GM23338 (cell line): ENCODE results near the gene CRISPLD2. TPM values are rescaled to one million over a fixed set of nuclear protein-coding genes. Genes with fewer than 3 reads are reported as not detected.
A peak's percentile ranks its signal among the peaks of the same experiment; 100 is the strongest.

Experiments
- ATAC-seq: fragments of 200-7000 bp; cut with Tn5 transposase; 3 replicates; pipeline ENCODE4 v1.9.1; 2020
- DNase-seq: peaks from one replicate; pipeline ENCODE4 v3.0.0-alpha.2; 2015; ENCODE audit warnings: low spot score
- H2AFZ ChIP-seq: fragments of 200-600 bp; sonication (generic); 2 replicates; pipeline ENCODE4 v1.8.0; 2016; ENCODE audit warnings: antibody characterized with exemption, mild to moderate bottlenecking, moderate library complexity
- H3F3A ChIP-seq: fragments of 200-600 bp; sonication (generic); replicated peaks from 2 replicates; pipeline ENCODE4 v1.8.0; 2017; ENCODE audit warnings: antibody characterized with exemption, mixed run types, low read depth
- H3K27ac ChIP-seq: fragments of 200-600 bp; sonication (generic); 2 replicates; pipeline ENCODE4 v1.6.1; 2016; ENCODE audit warnings: low read depth
- H3K27me3 ChIP-seq: fragments of 200-600 bp; sonication (generic); 2 replicates; pipeline ENCODE4 v1.8.0; 2016; ENCODE audit warnings: mild to moderate bottlenecking, mixed run types, moderate library complexity; ENCODE audit not compliant: insufficient read depth
- H3K36me3 ChIP-seq: fragments of 200-600 bp; sonication (generic); 2 replicates; pipeline ENCODE4 v1.8.0; 2016; ENCODE audit warnings: mild to moderate bottlenecking; ENCODE audit not compliant: insufficient read depth
- H3K4me1 ChIP-seq: fragments of 200-600 bp; sonication (generic); 2 replicates; pipeline ENCODE4 v1.8.0; 2016; ENCODE audit warnings: mild to moderate bottlenecking, moderate library complexity; ENCODE audit not compliant: insufficient read depth
- H3K4me2 ChIP-seq: fragments of 200-600 bp; sonication (generic); 2 replicates; pipeline ENCODE4 v1.7.1; 2017; ENCODE audit warnings: mixed run types
- H3K4me3 ChIP-seq: fragments of 200-600 bp; sonication (generic); 2 replicates; pipeline ENCODE4 v1.6.1; 2016; ENCODE audit warnings: mixed run types
- H3K79me2 ChIP-seq: fragments of 200-600 bp; sonication (generic); replicated peaks from 2 replicates; pipeline ENCODE4 v1.8.0; 2017; ENCODE audit warnings: mild to moderate bottlenecking; ENCODE audit not compliant: insufficient read depth
- H3K9me2 ChIP-seq: fragments of 200-600 bp; sonication (generic); 2 replicates; pipeline ENCODE4 v1.8.0; 2017; ENCODE audit not compliant: insufficient read depth
- H4K20me1 ChIP-seq: fragments of 200-600 bp; sonication (generic); replicated peaks from 2 replicates; pipeline ENCODE4 v1.8.0; 2017; ENCODE audit warnings: mild to moderate bottlenecking; ENCODE audit not compliant: insufficient read depth
- H3K27ac Mint-ChIP-seq: 2 replicates; pipeline ENCODE4 v1.8.0; 2020; ENCODE audit warnings: inconsistent platforms, mild to moderate bottlenecking, moderate library complexity, mixed read lengths
- H3K27me3 Mint-ChIP-seq: 3 replicates; pipeline ENCODE4 v1.8.0; 2022; ENCODE audit warnings: low read depth, mild to moderate bottlenecking, moderate library complexity, mixed read lengths, inconsistent platforms; ENCODE audit not compliant: insufficient read depth, poor library complexity
- H3K36me3 Mint-ChIP-seq: 3 replicates; pipeline ENCODE4 v1.8.0; 2021; ENCODE audit warnings: low read depth, mild to moderate bottlenecking, inconsistent platforms, moderate library complexity, mixed read lengths
- H3K4me1 Mint-ChIP-seq: 3 replicates; pipeline ENCODE4 v1.8.0; 2020; ENCODE audit warnings: mild to moderate bottlenecking, inconsistent platforms, mixed read lengths
- H3K4me3 Mint-ChIP-seq: 3 replicates; pipeline ENCODE4 v1.8.0; 2021; ENCODE audit warnings: moderate library complexity, mild to moderate bottlenecking, inconsistent platforms, mixed read lengths
- H3K9me3 Mint-ChIP-seq: 3 replicates; pipeline ENCODE4 v1.8.0; 2020; ENCODE audit warnings: moderate library complexity, mild to moderate bottlenecking, inconsistent platforms, mixed read lengths
- CREB1 ChIP-seq: fragments of 250-450 bp; sonication (Bioruptor Pico); IDR thresholded peaks from 2 replicates; pipeline ENCODE4 v1.5.0; 2020; ENCODE audit warnings: low read depth, mild to moderate bottlenecking, moderate library complexity
- ETS1 ChIP-seq: IDR thresholded peaks from 2 replicates; pipeline ENCODE4 v1.6.1; 2016; ENCODE audit warnings: antibody characterized with exemption
- EZH2 ChIP-seq: fragments of 200-600 bp; sonication (generic); IDR thresholded peaks from one replicate; pipeline ENCODE4 v1.8.0; 2017; ENCODE audit warnings: antibody characterized with exemption, mild to moderate bottlenecking, low read depth; ENCODE audit not compliant: unreplicated experiment
- EZH2phosphoT487 ChIP-seq: fragments of 200-600 bp; sonication (generic); IDR thresholded peaks from one replicate; pipeline ENCODE4 v1.8.1; 2018; ENCODE audit warnings: antibody characterized with exemption; ENCODE audit not compliant: unreplicated experiment
- JUNB ChIP-seq: IDR thresholded peaks from one replicate; pipeline ENCODE4 v1.6.1; 2016; ENCODE audit warnings: antibody characterized with exemption; ENCODE audit not compliant: unreplicated experiment
- POLR2AphosphoS5 ChIP-seq: IDR thresholded peaks from 2 replicates; pipeline ENCODE4 v1.6.1; 2016; ENCODE audit warnings: antibody characterized with exemption, low read depth
- REST ChIP-seq: IDR thresholded peaks from one replicate; pipeline ENCODE4 v1.6.1; 2018; ENCODE audit warnings: antibody characterized with exemption; ENCODE audit not compliant: unreplicated experiment
- STAT1 ChIP-seq: IDR thresholded peaks from one replicate; pipeline ENCODE4 v1.6.1; 2016; ENCODE audit warnings: antibody characterized with exemption; ENCODE audit not compliant: unreplicated experiment
- ZNF114 ChIP-seq: fragments of 250-450 bp; sonication (Bioruptor Pico); IDR thresholded peaks from 2 replicates; pipeline ENCODE4 v1.5.0; 2020; ENCODE audit warnings: mild to moderate bottlenecking, moderate library complexity
- ZNF462 ChIP-seq: fragments of 250-450 bp; sonication (Bioruptor Pico); IDR thresholded peaks from 2 replicates; pipeline ENCODE4 v1.5.0; 2020; ENCODE audit warnings: mild to moderate bottlenecking, moderate library complexity
- polyA plus RNA-seq: library from polyadenylated mRNA; unstranded; fragments of >200 nt; fragmentation: Nextera tagmentation; extraction: Ambion mirVana; gene quantifications from 2 replicates; pipeline ENCODE4 v1.2.1, GENCODE V29; 2016
- total RNA-seq: library from RNA; depleted of rRNA; stranded (reverse); fragments of >200 nt; shearing (Covaris generic); gene quantifications from 2 replicates; pipeline ENCODE4 v1.2.3, GENCODE V29; 2014

Gene CRISPLD2
- total and polyA plus RNA-seq, 2 experiments from 2014 or later, result 2.6 to 8.3 TPM

- no peak for TF ChIP-seq ZNF462
- no peak for TF ChIP-seq JUNB
- no peak for TF ChIP-seq EZH2
- no peak for TF ChIP-seq CREB1 (CRISPR knock-in tag)
- no peak for TF ChIP-seq ETS1
Measured at GRCh38 chr16:84927621-84928591, 108.1 kb downstream of the CRISPLD2 start (continued).

GRCh38 chr16:84928679-84929420, 109.1 kb downstream of the CRISPLD2 start:
- DNase-seq, result no peak
- no peak overlapping the region for H3K4me2 ChIP-seq
- Mint-ChIP-seq H3K4me1 (peaks cover 8% of the 10 kb centered on the region), H3K36me3 (no peaks in the 10 kb centered on the region; the same call in 2 of the 3 replicates), H3K27ac (no peak overlapping the region), H3K4me3 (no peak overlapping the region), H3K27me3 (peaks cover 7% of the 10 kb centered on the region), H3K9me3 (no peaks in the 10 kb centered on the region; the same call in 2 of the 3 replicates)
- no peaks in the 10 kb centered on the region for H3K36me3 ChIP-seq
- H3K4me1 ChIP-seq, result no peaks in the 10 kb centered on the region
- no peaks in the 10 kb centered on the region for H3K27me3 ChIP-seq
- no peaks in the 10 kb centered on the region for H3K79me2 ChIP-seq
- no peak overlapping the region for H3K27ac ChIP-seq
- no peak for ATAC-seq
- 0 out of 2 replicates have a peak overlapping the region, but pooled peaks have one; percentile 5 for H2AFZ ChIP-seq
- no peaks in the 10 kb centered on the region for H3F3A ChIP-seq
- no peak overlapping the region for H3K4me3 ChIP-seq
- no peaks in the 10 kb centered on the region for H4K20me1 ChIP-seq
- H3K9me2 ChIP-seq, result no peaks in the 10 kb centered on the region
- TF ChIP-seq REST, result no peak
- TF ChIP-seq STAT1, result no peak
- no peak for TF ChIP-seq POLR2AphosphoS5
- no peak for TF ChIP-seq ETS1
- no peak for TF ChIP-seq ZNF114 (CRISPR knock-in tag)
- TF ChIP-seq EZH2phosphoT487, result no peak
